PC-9 (cell line): ENCODE data around the gene SDCBP2. TPM values are rescaled to one million over a fixed set of nuclear protein-coding genes. Genes with fewer than 3 reads are reported as not detected.

Source experiments
- BruUV-seq: library from RNA; stranded (reverse); fragments of 400-500 nt; replicated peaks from 2 replicates; lab custom pipeline; 2021; lab: Mats Ljungman, UMichigan
- CTCF ChIA-PET: fragments of 300-600 bp; sonication (Branson Sonifier 250); formaldehyde crosslinking; loops from one replicate; lab custom pipeline; 2022; ENCODE audit warnings: antibody characterized with exemption; lab: Charles Lee
- POLR2A ChIA-PET: fragments of 300-600 bp; sonication (Branson Sonifier 250); formaldehyde crosslinking; loops from one replicate; lab custom pipeline; 2022; ENCODE audit warnings: antibody characterized with exemption; ENCODE audit not compliant: unreplicated experiment; lab: Charles Lee
- DNase-seq, 2 experiments: peaks; one replicate each; pipeline versions ENCODE4 v3.0.0 to v3.0.0-alpha.2; 2015 to 2022; ENCODE audit warnings: mixed read lengths in 1 of 2
- H2AFZ ChIP-seq: fragments of 200-600 bp; sonication (generic); 2 replicates; pipeline ENCODE4 v1.8.1; 2017; ENCODE audit warnings: antibody characterized with exemption
- H3F3A ChIP-seq: fragments of 200-600 bp; sonication (generic); 2 replicates; pipeline ENCODE4 v1.8.1; 2017; ENCODE audit warnings: antibody characterized with exemption, mild to moderate bottlenecking, low read depth; ENCODE audit not compliant: insufficient read depth
- H3K27ac ChIP-seq: fragments of 200-600 bp; sonication (generic); 2 replicates; pipeline ENCODE4 v1.6.1; 2016; ENCODE audit warnings: mixed run types
- H3K27me3 ChIP-seq: fragments of 200-600 bp; sonication (generic); 2 replicates; pipeline ENCODE4 v1.6.1; 2016; ENCODE audit warnings: low read depth, mixed run types; ENCODE audit not compliant: insufficient read depth
- H3K36me3 ChIP-seq: fragments of 200-600 bp; sonication (generic); 2 replicates; pipeline ENCODE4 v1.6.1; 2016; ENCODE audit warnings: low read depth, mixed run types
- H3K4me1 ChIP-seq: fragments of 200-600 bp; sonication (generic); replicated peaks from 2 replicates; pipeline ENCODE4 v1.6.1; 2016; ENCODE audit warnings: mixed run types; ENCODE audit not compliant: insufficient read depth
- H3K4me2 ChIP-seq: fragments of 200-600 bp; sonication (generic); 2 replicates; pipeline ENCODE4 v1.6.1; 2017; ENCODE audit warnings: mixed run types
- H3K4me3 ChIP-seq: fragments of 200-600 bp; sonication (generic); 2 replicates; pipeline ENCODE4 v1.6.1; 2016; ENCODE audit warnings: mixed run types
- H3K79me2 ChIP-seq: fragments of 200-600 bp; sonication (generic); 2 replicates; pipeline ENCODE4 v1.6.1; 2017; ENCODE audit warnings: low read depth, mixed run types
- H3K9me2 ChIP-seq: fragments of 200-600 bp; sonication (generic); 2 replicates; pipeline ENCODE4 v1.8.1; 2017; ENCODE audit warnings: mild to moderate bottlenecking; ENCODE audit not compliant: insufficient read depth
- H3K9me3 ChIP-seq: fragments of 200-600 bp; sonication (generic); 2 replicates; pipeline ENCODE4 v1.8.1; 2016; ENCODE audit warnings: low read depth; ENCODE audit not compliant: insufficient read depth
- H4K20me1 ChIP-seq: fragments of 200-600 bp; sonication (generic); 2 replicates; pipeline ENCODE4 v1.8.1; 2017; ENCODE audit not compliant: insufficient read depth
- EZH2 ChIP-seq: fragments of 200-600 bp; sonication (generic); IDR thresholded peaks from 2 replicates; pipeline ENCODE4 v1.8.0; 2017; ENCODE audit warnings: antibody characterized with exemption, low read depth
- intact Hi-C: fragments of 100-400 bp; cut with micrococcal nuclease; formaldehyde crosslinking; loops from one replicate; pipeline ENCODE4 v1.10.0; 2022; ENCODE audit not compliant: unreplicated experiment
- total RNA-seq: library from RNA; stranded (reverse); gene quantifications from 2 replicates; pipeline ENCODE4 v1.2.3, GENCODE V29; 2021
- TF ChIP-seq, protein P1 (sequence below): fragments of 200-600 bp; sonication (generic); conservative IDR thresholded peaks from 2 replicates; pipeline ENCODE4 v1.6.1; 2017; ENCODE audit warnings: mixed run types, antibody characterized with exemption, mild to moderate bottlenecking, moderate library complexity

Gene SDCBP2
- total RNA-seq, 1 experiment from 2014 or later, result 14.8 TPM

- no TSS peak for BruUV-seq
- peaks cover 62% of the 10 kb centered on the region for H3K79me2 ChIP-seq
- no peak overlapping the region for H3K4me3 ChIP-seq
- no peaks in the 10 kb centered on the region for H3K27me3 ChIP-seq
- peaks cover 38% of the 10 kb centered on the region for H3K36me3 ChIP-seq
- ChIA-PET POLR2A (interaction anchor here (0.7 kb wide), 1 partner anchor 86 kb away, joined by 5 read pairs; no protein-coding TSS in a partner anchor), CTCF (interaction anchor here (0.6 to 0.7 kb wide), 3 partner anchors 23 to 132 kb away, joined by 3 to 5 read pairs (median 4); no protein-coding TSS in a partner anchor)
- no peak overlapping the region for H2AFZ ChIP-seq
- TF ChIP-seq, protein P1, sequence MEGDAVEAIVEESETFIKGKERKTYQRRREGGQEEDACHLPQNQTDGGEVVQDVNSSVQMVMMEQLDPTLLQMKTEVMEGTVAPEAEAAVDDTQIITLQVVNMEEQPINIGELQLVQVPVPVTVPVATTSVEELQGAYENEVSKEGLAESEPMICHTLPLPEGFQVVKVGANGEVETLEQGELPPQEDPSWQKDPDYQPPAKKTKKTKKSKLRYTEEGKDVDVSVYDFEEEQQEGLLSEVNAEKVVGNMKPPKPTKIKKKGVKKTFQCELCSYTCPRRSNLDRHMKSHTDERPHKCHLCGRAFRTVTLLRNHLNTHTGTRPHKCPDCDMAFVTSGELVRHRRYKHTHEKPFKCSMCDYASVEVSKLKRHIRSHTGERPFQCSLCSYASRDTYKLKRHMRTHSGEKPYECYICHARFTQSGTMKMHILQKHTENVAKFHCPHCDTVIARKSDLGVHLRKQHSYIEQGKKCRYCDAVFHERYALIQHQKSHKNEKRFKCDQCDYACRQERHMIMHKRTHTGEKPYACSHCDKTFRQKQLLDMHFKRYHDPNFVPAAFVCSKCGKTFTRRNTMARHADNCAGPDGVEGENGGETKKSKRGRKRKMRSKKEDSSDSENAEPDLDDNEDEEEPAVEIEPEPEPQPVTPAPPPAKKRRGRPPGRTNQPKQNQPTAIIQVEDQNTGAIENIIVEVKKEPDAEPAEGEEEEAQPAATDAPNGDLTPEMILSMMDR, result no peak
- no peak for TF ChIP-seq EZH2
- intact Hi-C loops, result no loop called here
- no peak overlapping the region for H3K27ac ChIP-seq
- H3K9me2 ChIP-seq, result no peaks in the 10 kb centered on the region
- no peak overlapping the region for H3K4me2 ChIP-seq
- H3K4me1 ChIP-seq, result peaks cover under 1% of the 10 kb centered on the region; the same call in 1 of the 2 replicates
- no peak for DNase-seq
- H3F3A ChIP-seq, result peaks cover 62% of the 10 kb centered on the region
- H3K9me3 ChIP-seq, result no peaks in the 10 kb centered on the region; the same call in 1 of the 2 replicates
- peaks cover 58% of the 10 kb centered on the region for H4K20me1 ChIP-seq
Observed at GRCh38 chr20:1371830-1372539, 43.0 kb upstream of the SDCBP2 start.

GRCh38 chr20:1371202-1371782 is 42.4 kb upstream of the SDCBP2 start:
- ChIA-PET CTCF (no interaction called here), POLR2A (interaction anchor here (0.7 kb wide), 1 partner anchor 87 kb away, joined by 5 read pairs; no protein-coding TSS in a partner anchor)
- Histone ChIP-seq H3K4me1 (no peaks in the 10 kb centered on the region), H3K36me3 (peaks cover 39% of the 10 kb centered on the region), H3K27me3 (no peaks in the 10 kb centered on the region), H2AFZ (no peak overlapping the region), H3K79me2 (peaks cover 55% of the 10 kb centered on the region), H3K4me3 (no peak overlapping the region), H3K9me3 (no peaks in the 10 kb centered on the region; the same call in 1 of the 2 replicates), H4K20me1 (peaks cover 53% of the 10 kb centered on the region), H3F3A (peaks cover 60% of the 10 kb centered on the region), H3K9me2 (no peaks in the 10 kb centered on the region), H3K27ac (0 out of 2 replicates have a peak overlapping the region, but pooled peaks have one; percentile 3), H3K4me2 (no peak overlapping the region)
- TF ChIP-seq, protein P1, result no peak
- no peak for TF ChIP-seq EZH2
- BruUV-seq, result no TSS peak
- no peak for DNase-seq
- intact Hi-C loops, result no loop called here

GRCh38 chr20:1370548-1371110 is 41.7 kb upstream of the SDCBP2 start:
- ChIA-PET POLR2A (no interaction called here), CTCF (no interaction called here)
- TF ChIP-seq EZH2, result no peak
- TF ChIP-seq, protein P1, result no peak
- DNase-seq, result no peak
- no peaks in the 10 kb centered on the region for H3K4me1 ChIP-seq
- no peaks in the 10 kb centered on the region for H3K9me2 ChIP-seq
- 0 out of 2 replicates have a peak overlapping the region, but pooled peaks have one; percentile 3 for H3K27ac ChIP-seq
- peaks cover 46% of the 10 kb centered on the region for H4K20me1 ChIP-seq
- intact Hi-C loops, result no loop called here
- H3K9me3 ChIP-seq, result no peaks in the 10 kb centered on the region; the same call in 1 of the 2 replicates
- H3K36me3 ChIP-seq, result peaks cover 37% of the 10 kb centered on the region
- H3F3A ChIP-seq, result peaks cover 59% of the 10 kb centered on the region
- H2AFZ ChIP-seq, result no peak overlapping the region
- H3K4me2 ChIP-seq, result no peak overlapping the region
- no peak overlapping the region for H3K4me3 ChIP-seq
- BruUV-seq, result no TSS peak
- H3K27me3 ChIP-seq, result no peaks in the 10 kb centered on the region
- peaks cover 48% of the 10 kb centered on the region for H3K79me2 ChIP-seq
